Effector CD8-positive, alpha-beta T cell (primary cell): ENCODE data around the gene STRBP.

Experiments used
- DNase-seq: peaks from one replicate; lab custom pipeline; 2025; lab: John Stamatoyannopoulos, UW

Gene STRBP

DNA sequence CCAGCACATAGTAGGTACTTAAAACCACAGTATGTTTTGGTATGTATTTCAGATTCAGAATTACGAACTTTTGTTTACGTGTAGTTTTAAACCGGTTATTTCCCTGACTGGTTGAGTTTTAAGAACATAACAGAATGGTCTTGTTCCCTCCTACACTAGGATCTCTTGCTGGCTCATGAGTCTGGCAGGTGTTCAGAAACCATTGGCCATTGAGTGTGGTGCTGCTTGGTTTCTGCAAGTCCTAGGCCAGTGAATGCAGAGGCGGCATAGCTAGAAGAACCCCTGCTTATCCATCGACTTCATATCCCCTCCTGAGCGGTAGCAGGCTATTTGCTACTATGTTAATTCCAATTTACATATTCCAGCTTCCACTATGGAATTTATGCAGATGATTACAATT lies 169.3 kb downstream of the STRBP start:
- DNase-seq = no peak

DNA sequence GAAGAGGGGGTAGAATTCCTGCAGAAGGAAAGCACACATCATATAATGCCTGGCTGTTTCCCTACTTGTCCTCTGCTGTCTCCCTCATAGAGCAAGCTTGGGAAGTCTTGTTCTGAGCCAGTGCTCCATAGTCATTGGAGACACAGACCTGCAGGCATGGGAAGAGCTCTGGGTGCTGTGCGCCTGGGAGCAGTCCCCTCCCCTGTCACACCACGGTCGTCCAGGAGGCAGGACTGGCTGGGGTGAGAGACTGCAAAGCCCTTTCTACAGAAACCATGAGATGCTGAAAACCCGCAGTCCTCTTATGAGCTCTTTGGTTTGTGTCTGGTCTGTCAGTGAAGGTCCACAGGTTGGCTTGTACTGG lies 170.3 kb downstream of the STRBP start:
- no peak for DNase-seq

GRCh38 chr9:123097430-123098095 lies 170.8 kb downstream of the STRBP start:
- DNase-seq = no peak

- DNase-seq = no peak
These were observed 171.4 kb downstream of the STRBP start for GRCh38 chr9:123096987-123097386.

GRCh38 chr9:123093141-123093540 lies 175.2 kb downstream of the STRBP start:
- DNase-seq = no peak

GRCh38 chr9:123091459-123091858 lies 176.9 kb downstream of the STRBP start:
- no peak for DNase-seq

GRCh38 chr9:123090956-123091355 lies 177.4 kb downstream of the STRBP start:
- DNase-seq = no peak

- DNase-seq = no peak
These were observed 178.0 kb downstream of the STRBP start for GRCh38 chr9:123090198-123090896.

GRCh38 chr9:123089790-123090189 lies 178.6 kb downstream of the STRBP start:
- DNase-seq = no peak

GRCh38 chr9:123089040-123089439 lies 179.3 kb downstream of the STRBP start:
- no peak for DNase-seq

- no peak for DNase-seq
These were observed 181.0 kb downstream of the STRBP start for GRCh38 chr9:123087359-123087888.

- no peak for DNase-seq
These were observed 182.5 kb downstream of the STRBP start for GRCh38 chr9:123085916-123086315.

GRCh38 chr9:123084256-123084655 lies 184.1 kb downstream of the STRBP start:
- no peak for DNase-seq

GRCh38 chr9:123083680-123084079 lies 184.7 kb downstream of the STRBP start:
- no peak for DNase-seq

- no peak for DNase-seq
These were observed 186.6 kb downstream of the STRBP start for GRCh38 chr9:123081824-123082223.

GRCh38 chr9:123080444-123080843 lies 187.9 kb downstream of the STRBP start:
- no peak for DNase-seq

DNA sequence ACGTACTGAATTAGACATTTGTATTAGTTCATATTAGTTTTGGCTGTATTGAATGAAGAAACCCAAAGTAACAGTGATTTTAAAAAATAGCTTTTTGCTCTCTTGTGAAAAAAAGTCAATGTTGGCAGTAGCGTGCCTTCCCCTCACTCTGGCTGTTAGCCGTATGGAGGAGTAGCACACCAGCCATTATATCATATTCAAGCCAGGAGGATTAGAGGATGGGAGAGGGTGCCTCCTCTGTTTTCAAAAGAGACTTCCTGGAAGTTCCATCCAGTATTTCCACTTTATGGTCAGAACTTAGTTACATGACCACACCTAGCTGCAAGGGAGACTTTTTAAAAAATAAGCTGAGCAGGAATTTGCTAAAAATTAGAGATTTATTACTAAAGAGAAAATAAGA lies 193.8 kb downstream of the STRBP start:
- no peak for DNase-seq

- DNase-seq = no peak
These were observed 194.4 kb downstream of the STRBP start for GRCh38 chr9:123073991-123074422.

- DNase-seq = no peak
These were observed 194.9 kb downstream of the STRBP start for GRCh38 chr9:123073441-123073840.

- no peak for DNase-seq
These were observed 195.9 kb downstream of the STRBP start for GRCh38 chr9:123072407-123072995.
